H9 (cell line): Measurements from ENCODE around the gene ANKRD29. TPM values are rescaled to one million over a fixed set of nuclear protein-coding genes. Genes with fewer than 3 reads are reported as not detected.

Experiments used
- DNase-seq: peaks from one replicate; pipeline ENCODE4 v3.0.0-alpha.2; 2017
- H2AFZ ChIP-seq: one replicate; pipeline ENCODE4 v1.6.1; 2013; ENCODE audit warnings: mild to moderate bottlenecking, low read length, control low read depth, moderate library complexity
- H2AK5ac ChIP-seq: 2 replicates; pipeline ENCODE4 v1.6.1; 2013; ENCODE audit warnings: low read length, control low read depth, mixed read lengths; ENCODE audit not compliant: insufficient read length
- H2BK120ac ChIP-seq: one replicate; pipeline ENCODE4 v1.6.1; 2013; ENCODE audit warnings: low read depth, mild to moderate bottlenecking, low read length, control low read depth, inconsistent platforms; ENCODE audit not compliant: poor library complexity, severe bottlenecking
- H2BK12ac ChIP-seq: 2 replicates; pipeline ENCODE4 v1.6.1; 2013; ENCODE audit warnings: low read length, control low read depth, mixed read lengths, low read depth; ENCODE audit not compliant: insufficient read length
- H2BK15ac ChIP-seq: 2 replicates; pipeline ENCODE4 v1.6.1; 2013; ENCODE audit warnings: low read depth, low read length, control low read depth
- H2BK20ac ChIP-seq: one replicate; pipeline ENCODE4 v1.6.1; 2013; ENCODE audit warnings: low read depth, mild to moderate bottlenecking, low read length, control low read depth, inconsistent platforms; ENCODE audit not compliant: poor library complexity, severe bottlenecking
- H2BK5ac ChIP-seq: 2 replicates; pipeline ENCODE4 v1.6.1; 2013; ENCODE audit warnings: low read length, control low read depth, mixed read lengths; ENCODE audit not compliant: insufficient read length
- H3K14ac ChIP-seq: 2 replicates; pipeline ENCODE4 v1.6.1; 2013; ENCODE audit warnings: low read length, control low read depth; ENCODE audit not compliant: insufficient read depth
- H3K18ac ChIP-seq: 2 replicates; pipeline ENCODE4 v1.6.1; 2013; ENCODE audit warnings: low read depth, mild to moderate bottlenecking, mixed read lengths, low read length, control low read depth; ENCODE audit not compliant: insufficient read length
- H3K23ac ChIP-seq: 2 replicates; pipeline ENCODE4 v1.6.1; 2013; ENCODE audit warnings: low read length, control low read depth, mixed read lengths, low read depth; ENCODE audit not compliant: insufficient read length
- H3K23me2 ChIP-seq: 2 replicates; pipeline ENCODE4 v1.6.1; 2013; ENCODE audit warnings: low read depth, mild to moderate bottlenecking, mixed read lengths, low read length, control low read depth; ENCODE audit not compliant: insufficient read length, poor library complexity, severe bottlenecking
- H3K27ac ChIP-seq: 2 replicates; pipeline ENCODE4 v1.5.1; 2013; ENCODE audit warnings: low read length, control low read depth, mixed read lengths, low read depth; ENCODE audit not compliant: insufficient read length
- H3K27me3 ChIP-seq: 2 replicates; pipeline ENCODE4 v1.6.1; 2013; ENCODE audit warnings: low read length, control low read depth, inconsistent platforms; ENCODE audit not compliant: insufficient read depth
- H3K4ac ChIP-seq: 2 replicates; pipeline ENCODE4 v1.6.1; 2013; ENCODE audit warnings: low read depth, mild to moderate bottlenecking, control low read depth, inconsistent platforms, low read length, moderate library complexity
- H3K4me1 ChIP-seq: 2 replicates; pipeline ENCODE4 v1.6.1; 2013; ENCODE audit warnings: low read length, control low read depth, inconsistent platforms; ENCODE audit not compliant: insufficient read depth
- H3K4me2 ChIP-seq: 2 replicates; pipeline ENCODE4 v1.6.1; 2013; ENCODE audit warnings: low read length, control low read depth, mixed read lengths; ENCODE audit not compliant: insufficient read length, insufficient read depth
- H3K56ac ChIP-seq: 2 replicates; pipeline ENCODE4 v1.6.1; 2013; ENCODE audit warnings: low read depth, mild to moderate bottlenecking, mixed read lengths, low read length, control low read depth; ENCODE audit not compliant: insufficient read length
- H3K79me1 ChIP-seq: 2 replicates; pipeline ENCODE4 v1.6.1; 2013; ENCODE audit warnings: low read depth, mild to moderate bottlenecking, moderate library complexity, low read length, control low read depth, inconsistent platforms; ENCODE audit not compliant: insufficient read depth, poor library complexity, severe bottlenecking
- H3K79me2 ChIP-seq: 2 replicates; pipeline ENCODE4 v1.6.1; 2013; ENCODE audit warnings: low read length, control low read depth, inconsistent platforms; ENCODE audit not compliant: insufficient read depth
- H3K9ac ChIP-seq: 2 replicates; pipeline ENCODE4 v1.6.1; 2013; ENCODE audit warnings: low read length, control low read depth, mixed read lengths; ENCODE audit not compliant: insufficient read length; ENCODE audit errors: extremely low read depth
- H3K9me3 ChIP-seq: one replicate; pipeline ENCODE4 v1.6.1; 2013; ENCODE audit warnings: low read depth, low read length, inconsistent platforms; ENCODE audit not compliant: control insufficient read depth
- H3T11ph ChIP-seq: one replicate; pipeline ENCODE4 v1.6.1; 2013; ENCODE audit warnings: mild to moderate bottlenecking, low read length, control low read depth, inconsistent platforms
- H4K20me1 ChIP-seq: one replicate; pipeline ENCODE4 v1.6.1; 2013; ENCODE audit not compliant: control insufficient read depth, insufficient read length, insufficient read depth
- H4K5ac ChIP-seq: 2 replicates; pipeline ENCODE4 v1.6.1; 2013; ENCODE audit warnings: low read depth, mild to moderate bottlenecking, mixed read lengths, low read length, control low read depth; ENCODE audit not compliant: insufficient read length
- H4K8ac ChIP-seq: replicated peaks from 2 replicates; pipeline ENCODE4 v1.6.1; 2013; ENCODE audit warnings: low read length, control low read depth, mixed read lengths, low read depth; ENCODE audit not compliant: insufficient read length
- H4K91ac ChIP-seq: 2 replicates; pipeline ENCODE4 v1.6.1; 2013; ENCODE audit warnings: low read depth, mild to moderate bottlenecking, moderate library complexity, mixed read lengths, low read length, control low read depth; ENCODE audit not compliant: insufficient read length
- H3K27ac Mint-ChIP-seq, 3 experiments: 2 replicates in 2 of 3; 3 replicates in 1 of 3; pipeline ENCODE4 v1.8.0; 2020 to 2021; ENCODE audit warnings: mixed read lengths in 3 of 3, mild to moderate bottlenecking in 1 of 3, moderate library complexity in 1 of 3
- H3K27me3 Mint-ChIP-seq: 2 replicates; pipeline ENCODE4 v1.8.0; 2021; ENCODE audit warnings: low read depth, mild to moderate bottlenecking, moderate library complexity, mixed read lengths
- H3K36me3 Mint-ChIP-seq, 3 experiments: 2 replicates in 2 of 3; 3 replicates in 1 of 3; pipeline ENCODE4 v1.8.0; 2020 to 2021; ENCODE audit warnings: low read depth in 3 of 3, mixed read lengths in 3 of 3; ENCODE audit not compliant: insufficient read depth in 1 of 3
- H3K4me1 Mint-ChIP-seq, 2 experiments: 2 replicates each; pipeline ENCODE4 v1.8.0; 2020; ENCODE audit warnings: mixed read lengths in 2 of 2
- H3K4me3 Mint-ChIP-seq, 2 experiments: 2 replicates in 1 of 2; 3 replicates in 1 of 2; pipeline ENCODE4 v1.8.0; 2020 to 2021; ENCODE audit warnings: mild to moderate bottlenecking in 2 of 2, mixed read lengths in 2 of 2, moderate library complexity in 1 of 2
- H3K9me3 Mint-ChIP-seq, 2 experiments: 2 replicates in 1 of 2; 3 replicates in 1 of 2; pipeline ENCODE4 v1.8.0; 2020; ENCODE audit warnings: mild to moderate bottlenecking in 2 of 2, mixed read lengths in 2 of 2, moderate library complexity in 1 of 2
- WGBS: extraction: QIAGEN DNeasy Blood & Tissue Kit; methylation state at CpG from one replicate; pipeline ENCODE4 v1.1.7; 2013; ENCODE audit warnings: missing lambda C conversion rate, low lambda C conversion rate, mixed read lengths; ENCODE audit not compliant: insufficient read length; ENCODE audit errors: extremely low coverage; 5-methylcytosine and 5-hydroxymethylcytosine counted together
- total RNA-seq: library from RNA; stranded (reverse); gene quantifications from 2 replicates; pipeline ENCODE4 v1.2.1, GENCODE V29; 2021
- TF ChIP-seq, protein P1 (sequence below): fragments of 200-600 bp; sonication (generic); conservative IDR thresholded peaks from 3 replicates; pipeline ENCODE4 v1.8.0; 2021; ENCODE audit warnings: antibody characterized with exemption, mild to moderate bottlenecking

The ANKRD29 gene
- total RNA-seq, 1 experiment from 2014 or later: 2.1 TPM

- no peak overlapping the region for H2BK12ac ChIP-seq
- H3T11ph ChIP-seq: no peak overlapping the region
- H3K9me3 ChIP-seq: no peaks in the 10 kb centered on the region
- no peak overlapping the region for H2AK5ac ChIP-seq
- no peak overlapping the region for H3K23ac ChIP-seq
- DNase-seq: no peak
- TF ChIP-seq, protein P1, sequence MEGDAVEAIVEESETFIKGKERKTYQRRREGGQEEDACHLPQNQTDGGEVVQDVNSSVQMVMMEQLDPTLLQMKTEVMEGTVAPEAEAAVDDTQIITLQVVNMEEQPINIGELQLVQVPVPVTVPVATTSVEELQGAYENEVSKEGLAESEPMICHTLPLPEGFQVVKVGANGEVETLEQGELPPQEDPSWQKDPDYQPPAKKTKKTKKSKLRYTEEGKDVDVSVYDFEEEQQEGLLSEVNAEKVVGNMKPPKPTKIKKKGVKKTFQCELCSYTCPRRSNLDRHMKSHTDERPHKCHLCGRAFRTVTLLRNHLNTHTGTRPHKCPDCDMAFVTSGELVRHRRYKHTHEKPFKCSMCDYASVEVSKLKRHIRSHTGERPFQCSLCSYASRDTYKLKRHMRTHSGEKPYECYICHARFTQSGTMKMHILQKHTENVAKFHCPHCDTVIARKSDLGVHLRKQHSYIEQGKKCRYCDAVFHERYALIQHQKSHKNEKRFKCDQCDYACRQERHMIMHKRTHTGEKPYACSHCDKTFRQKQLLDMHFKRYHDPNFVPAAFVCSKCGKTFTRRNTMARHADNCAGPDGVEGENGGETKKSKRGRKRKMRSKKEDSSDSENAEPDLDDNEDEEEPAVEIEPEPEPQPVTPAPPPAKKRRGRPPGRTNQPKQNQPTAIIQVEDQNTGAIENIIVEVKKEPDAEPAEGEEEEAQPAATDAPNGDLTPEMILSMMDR: no peak
- no peak overlapping the region for H2AFZ ChIP-seq
- no peak overlapping the region for H2BK15ac ChIP-seq
- H3K27ac ChIP-seq: no peak overlapping the region
- no peak overlapping the region for H3K4ac ChIP-seq
- H4K8ac ChIP-seq: no peak overlapping the region
- H4K20me1 ChIP-seq: no peaks in the 10 kb centered on the region
- H3K14ac ChIP-seq: no peak overlapping the region
- peaks cover 5% of the 10 kb centered on the region; the same call in 1 of the 2 replicates for H3K4me1 ChIP-seq
- H3K4me2 ChIP-seq: no peak overlapping the region
- Mint-ChIP-seq H3K4me3 (no peak overlapping the region), H3K27me3 (peaks cover 2% of the 10 kb centered on the region; the same call in 1 of the 2 replicates), H3K27ac (no peak overlapping the region), H3K36me3 (no peaks in the 10 kb centered on the region), H3K9me3 (no peaks in the 10 kb centered on the region), H3K4me1 (peaks cover 12 to 15% of the 10 kb centered on the region in 2 experiments)
- no peak overlapping the region for H3K18ac ChIP-seq
- no peak overlapping the region for H3K9ac ChIP-seq
- H3K79me1 ChIP-seq: no peaks in the 10 kb centered on the region
- H3K27me3 ChIP-seq: no peaks in the 10 kb centered on the region
- H4K91ac ChIP-seq: no peak overlapping the region
- WGBS: no CpG with 5 or more reads among the region's 5 CpGs
- no peak overlapping the region for H4K5ac ChIP-seq
- no peak overlapping the region for H2BK5ac ChIP-seq
- no peak overlapping the region for H2BK120ac ChIP-seq
- no peaks in the 10 kb centered on the region for H3K79me2 ChIP-seq
- H3K23me2 ChIP-seq: no peaks in the 10 kb centered on the region
- no peak overlapping the region for H2BK20ac ChIP-seq
- H3K56ac ChIP-seq: no peak overlapping the region
Measured at GRCh38 chr18:23631312-23631711, 31.4 kb downstream of the ANKRD29 start.
